Aorta (tissue), 5 donors: ENCODE measurements around the gene KIF1B. TPM values are rescaled to one million over a fixed set of nuclear protein-coding genes. Genes with fewer than 3 reads are reported as not detected.

ENCODE experiments used
- ATAC-seq: fragments of 200-7000 bp; cut with Tn5 transposase; one replicate; pipeline ENCODE4 v1.9.1; 2022; ENCODE audit warnings: moderate library complexity; ENCODE audit not compliant: low FRiP score
- DNase-seq, 2 donors: peaks; one replicate each; pipeline ENCODE4 v3.0.0-alpha.2; 2020
- H3K27ac ChIP-seq, 2 donors: one replicate each; pipeline ENCODE4 v1.5.1; 2013; ENCODE audit warnings: low read length in 2 of 2, mild to moderate bottlenecking in 2 of 2, moderate library complexity in 2 of 2, control low read depth in 1 of 2, inconsistent platforms in 1 of 2, low read depth in 1 of 2
- H3K27me3 ChIP-seq, 2 donors: one replicate each; pipeline ENCODE4 v1.6.1; 2013; ENCODE audit warnings: control low read depth in 1 of 2, low read length in 1 of 2, mild to moderate bottlenecking in 1 of 2, moderate library complexity in 1 of 2; ENCODE audit not compliant: insufficient read depth in 2 of 2, control insufficient read depth in 1 of 2
- H3K36me3 ChIP-seq, 2 donors: one replicate each; pipeline ENCODE4 v1.6.1; 2013; ENCODE audit warnings: control low read depth in 1 of 2, low read length in 1 of 2, mild to moderate bottlenecking in 1 of 2; ENCODE audit not compliant: insufficient read depth in 2 of 2, control insufficient read depth in 1 of 2
- H3K4me1 ChIP-seq, 2 donors: one replicate each; pipeline ENCODE4 v1.6.1; 2013; ENCODE audit warnings: low read length in 2 of 2, control low read depth in 1 of 2, mild to moderate bottlenecking in 1 of 2, moderate library complexity in 1 of 2; ENCODE audit not compliant: insufficient read depth in 2 of 2, control insufficient read depth in 1 of 2
- H3K4me3 ChIP-seq, 2 donors: one replicate each; pipeline ENCODE4 v1.5.1; 2013; ENCODE audit warnings: low read length in 2 of 2, control low read depth in 1 of 2, mild to moderate bottlenecking in 1 of 2
- H3K9me3 ChIP-seq: one replicate; pipeline ENCODE4 v1.6.1; 2013; ENCODE audit warnings: mild to moderate bottlenecking, low read length; ENCODE audit not compliant: control insufficient read depth
- WGBS, 2 donors: extraction: QIAGEN DNeasy Blood & Tissue Kit; methylation state at CpG; one replicate each; pipeline ENCODE4 v1.1.7; 2013; 5-methylcytosine and 5-hydroxymethylcytosine counted together
- intact Hi-C, 2 donors: fragments of 100-400 bp; cut with DNase I; formaldehyde crosslinking; loops; one replicate each; pipeline versions ENCODE4 v1.14.2 to v1.15.0; 2022
- polyA plus RNA-seq, 2 donors: library from polyadenylated mRNA; stranded (reverse); fragments of 200-250 nt; gene quantifications; one replicate each; pipeline ENCODE4 v1.2.3, GENCODE V29; 2013
- total RNA-seq, 2 donors: library from RNA; stranded (reverse); fragmentation: NEBNext Ultra II Directional; extraction: Animal tissue kit (Norgen Biotek cat#: 25700); gene quantifications; one replicate each; pipeline ENCODE4 v1.2.1, GENCODE V29; 2021
- donor health status: healthy with polysubstance abuse.
- donor health status: Bipolar disorder and iron deficiency.
- donor health status: DM: no; HTN: no; CAD: no.
- donor health status: DM: no; HTN: no; CAD: no.
- donor health status: DM: yes; HTN: yes; CAD: no.

Gene KIF1B
- total and polyA plus RNA-seq, 4 donors: 7.4 to 67.6 (median 35.1) TPM

- ATAC-seq (no peak), DNase-seq (no peak)
- 93 to 94% methylated on average over 6 of the region's 6 CpGs for WGBS, 2 donors
- H3K4me3 ChIP-seq: no peak overlapping the region
- H3K27me3 ChIP-seq: no peaks in the 10 kb centered on the region
- H3K36me3 ChIP-seq: no peaks in the 10 kb centered on the region
- H3K4me1 ChIP-seq: peaks cover 0 to 1% of the 10 kb centered on the region in 2 donors
- intact Hi-C loops: no loop called here
- no peak overlapping the region for H3K27ac ChIP-seq
- H3K9me3 ChIP-seq: no peaks in the 10 kb centered on the region
Observed at GRCh38 chr1:10389271-10389973, 179.1 kb downstream of the KIF1B start.

- ATAC-seq (no peak), DNase-seq (no peak)
- 88 to 93% methylated on average over 3 of the region's 3 CpGs for WGBS, 2 donors
- H3K9me3 ChIP-seq: no peaks in the 10 kb centered on the region
- no peak overlapping the region for H3K4me3 ChIP-seq
- H3K4me1 ChIP-seq: no peaks in the 10 kb centered on the region
- H3K27ac ChIP-seq: no peak overlapping the region
- H3K27me3 ChIP-seq: no peaks in the 10 kb centered on the region
- H3K36me3 ChIP-seq: no peaks in the 10 kb centered on the region
- intact Hi-C loops: no loop called here
Observed at GRCh38 chr1:10396870-10397269, 186.5 kb downstream of the KIF1B start.

- peak overlapping the region in 1 of 2 donors; percentile 9 for H3K27ac ChIP-seq
- no peaks in the 10 kb centered on the region for H3K27me3 ChIP-seq
- H3K4me3 ChIP-seq: peak overlapping the region; percentile 30 to 37
- no peaks in the 10 kb centered on the region for H3K9me3 ChIP-seq
- ATAC-seq (peak; percentile 79), DNase-seq (no peak)
- intact Hi-C loops: loop anchor here in 1 of 2 donors (1.0 kb wide), 2 partner anchors 21 to 32 kb away; partner anchors contain the start of gene CENPS
- H3K4me1 ChIP-seq: no peaks in the 10 kb centered on the region
- H3K36me3 ChIP-seq: no peaks in the 10 kb centered on the region
- 1% methylated on average over 34 of the region's 34 CpGs for WGBS, 2 donors
Observed at GRCh38 chr1:10398278-10398733, 187.9 kb downstream of the KIF1B start.

GRCh38 chr1:10398734-10399443 is 188.5 kb downstream of the KIF1B start, which contains the start of gene PGD:
Gene PGD (plus strand): TSS chr1:10399064. CDS start chr1:10399118, 54 bp downstream.
- DNase-seq: peak; percentile 99 to 100
- no peaks in the 10 kb centered on the region for H3K36me3 ChIP-seq
- H3K4me1 ChIP-seq: no peaks in the 10 kb centered on the region
- no peaks in the 10 kb centered on the region for H3K27me3 ChIP-seq
- peak within 1 kb of the TSS in 1 of 2 donors; percentile 50 for H3K27ac ChIP-seq
- 1% methylated on average over 72 to 76 of the region's 76 CpGs for WGBS, 2 donors
- H3K9me3 ChIP-seq: no peaks in the 10 kb centered on the region
- intact Hi-C loops: loop anchor here in 1 of 2 donors (1.0 kb wide), 2 partner anchors 22 to 31 kb away; partner anchors contain the start of gene CENPS
- ATAC-seq: peak; percentile 100
- H3K4me3 ChIP-seq: peak within 1 kb of the TSS; percentile 84 to 85

- peak overlapping the region; percentile 84 to 85 for H3K4me3 ChIP-seq
- DNase-seq (peak; percentile 61 to 82), ATAC-seq (no peak)
- no peaks in the 10 kb centered on the region for H3K9me3 ChIP-seq
- no peak overlapping the region for H3K27ac ChIP-seq
- WGBS, 2 donors: 0% methylated on average over 40 to 42 of the region's 42 CpGs
- peaks cover 0 to under 1% of the 10 kb centered on the region in 2 donors for H3K36me3 ChIP-seq
- no peaks in the 10 kb centered on the region for H3K27me3 ChIP-seq
- intact Hi-C loops: no loop called here
- no peaks in the 10 kb centered on the region for H3K4me1 ChIP-seq
Observed at GRCh38 chr1:10399444-10399941, 189.1 kb downstream of the KIF1B start.

- H3K4me3 ChIP-seq: peak overlapping the region; percentile 84 to 85
- WGBS, 2 donors: 54 to 57% methylated on average over 8 of the region's 8 CpGs
- no peak for ATAC-seq
- peaks cover 0 to 2% of the 10 kb centered on the region in 2 donors for H3K36me3 ChIP-seq
- H3K27me3 ChIP-seq: no peaks in the 10 kb centered on the region
- no peak overlapping the region for H3K27ac ChIP-seq
- intact Hi-C loops: no loop called here
- H3K9me3 ChIP-seq: no peaks in the 10 kb centered on the region
- no peak for DNase-seq
- no peaks in the 10 kb centered on the region for H3K4me1 ChIP-seq
Observed at GRCh38 chr1:10400013-10400412, 189.6 kb downstream of the KIF1B start.

- intact Hi-C loops: no loop called here
- DNase-seq (no peak), ATAC-seq (no peak)
- no peak overlapping the region for H3K27ac ChIP-seq
- no peaks in the 10 kb centered on the region for H3K27me3 ChIP-seq
- no peaks in the 10 kb centered on the region for H3K9me3 ChIP-seq
- no peak overlapping the region for H3K4me3 ChIP-seq
- no peaks in the 10 kb centered on the region for H3K4me1 ChIP-seq
- peaks cover 0 to 2% of the 10 kb centered on the region in 2 donors for H3K36me3 ChIP-seq
- WGBS, 2 donors: 68 to 69% methylated on average over 1 of the region's 1 CpG
Observed at GRCh38 chr1:10401281-10401680, 190.9 kb downstream of the KIF1B start.

GRCh38 chr1:10402729-10403274 is 192.4 kb downstream of the KIF1B start:
- ATAC-seq: no peak

More at GRCh38 chr1:10402729-10403274, 192.4 kb downstream of the KIF1B start:
- Histone ChIP-seq H3K4me3 (no peak overlapping the region), H3K9me3 (no peaks in the 10 kb centered on the region), H3K36me3 (peaks cover 3 to 5% of the 10 kb centered on the region in 2 donors), H3K27me3 (no peaks in the 10 kb centered on the region), H3K27ac (no peak overlapping the region), H3K4me1 (no peaks in the 10 kb centered on the region)
- WGBS, 2 donors: 94 to 96% methylated on average over 9 of the region's 9 CpGs
- intact Hi-C loops: no loop called here
- DNase-seq: no peak
